HL-60/S4 treated with phorbol 12-myristate 13-acetate at 8.2 ng/mL for 4 days and 3 days (cell line): ENCODE measurements around the gene COMMD1.

ENCODE experiments used
- in situ Hi-C: fragments of 300-500 bp; cut with MboI; formaldehyde crosslinking; loops from 2 replicates; pipeline ENCODE4 v1.15.0; 2022; ENCODE audit warnings: low sequenced_read_pairs

COMMD1 gene

DNA sequence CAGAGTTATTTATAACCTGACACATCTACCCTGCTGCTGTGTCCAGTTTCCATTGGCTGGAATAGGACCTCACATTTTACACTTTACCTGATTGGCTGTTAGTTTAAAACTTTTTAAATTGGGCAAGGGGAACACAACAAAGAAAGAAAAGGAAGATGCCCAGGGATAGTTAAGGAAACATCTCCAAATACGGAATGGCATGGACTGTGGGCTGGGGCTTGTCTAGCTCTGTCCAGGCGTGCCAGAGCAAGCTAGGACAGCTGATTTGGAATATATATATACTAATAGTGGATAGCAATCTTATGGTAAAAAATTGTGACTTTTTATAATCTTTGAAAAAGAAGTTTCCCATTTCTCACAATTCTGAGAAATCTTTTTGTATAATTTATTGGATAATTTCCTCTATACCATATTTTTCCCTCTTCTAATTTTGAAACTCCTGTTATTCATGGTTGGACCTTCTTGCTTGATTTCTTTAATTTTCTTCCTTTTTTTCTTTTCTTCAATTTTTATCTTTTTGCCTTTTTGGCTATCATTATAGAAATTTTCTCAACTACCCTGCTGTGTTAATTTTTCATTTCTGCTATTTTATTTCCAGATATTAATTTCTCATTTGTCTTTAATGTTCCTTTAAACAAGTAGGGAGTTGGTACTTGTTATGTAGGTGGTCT, 55.9 kb downstream of the COMMD1 start:
- in situ Hi-C loops, result no loop called here

DNA sequence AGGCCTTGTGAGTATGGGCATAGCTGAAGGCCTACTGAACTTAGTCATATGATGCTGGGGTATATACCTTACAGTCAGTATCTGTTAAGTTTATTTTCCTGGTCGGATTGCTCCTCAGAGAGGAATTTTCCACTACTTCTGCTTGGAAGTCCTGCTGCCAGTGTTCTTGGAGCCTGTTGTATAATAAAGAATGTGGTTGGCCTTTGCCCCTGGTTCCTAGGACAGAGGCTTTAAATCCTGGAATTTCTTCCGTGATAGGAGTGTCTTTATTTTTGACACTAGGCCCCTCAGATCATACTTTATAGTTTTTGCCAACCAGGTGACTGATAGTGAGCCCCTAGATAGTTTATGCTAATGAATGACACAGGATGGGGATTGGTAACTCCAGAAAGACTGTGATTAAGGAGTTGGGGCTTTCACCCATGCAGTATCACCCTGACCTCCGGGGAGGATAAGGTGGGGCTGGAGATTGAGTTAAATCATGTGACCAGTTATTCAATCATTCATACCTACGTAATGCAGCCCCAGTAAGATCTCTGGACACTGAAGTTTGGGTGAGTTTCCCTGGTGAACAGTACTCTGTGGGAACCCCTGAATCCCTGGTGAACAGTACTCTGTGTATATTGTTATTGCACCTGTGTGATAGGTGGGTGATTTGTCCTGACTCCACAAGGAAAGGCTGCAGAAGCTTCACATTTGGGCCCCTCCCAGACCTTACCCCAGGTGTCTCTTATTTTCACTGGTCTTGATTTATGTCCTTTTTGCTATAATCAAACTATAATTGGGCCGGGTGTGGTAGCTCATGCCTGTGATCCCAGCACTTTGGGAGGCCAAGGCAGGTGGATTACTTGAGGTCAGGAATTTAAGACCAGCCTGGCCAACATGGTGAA, 56.9 kb downstream of the COMMD1 start:
- in situ Hi-C loops, result no loop called here

DNA sequence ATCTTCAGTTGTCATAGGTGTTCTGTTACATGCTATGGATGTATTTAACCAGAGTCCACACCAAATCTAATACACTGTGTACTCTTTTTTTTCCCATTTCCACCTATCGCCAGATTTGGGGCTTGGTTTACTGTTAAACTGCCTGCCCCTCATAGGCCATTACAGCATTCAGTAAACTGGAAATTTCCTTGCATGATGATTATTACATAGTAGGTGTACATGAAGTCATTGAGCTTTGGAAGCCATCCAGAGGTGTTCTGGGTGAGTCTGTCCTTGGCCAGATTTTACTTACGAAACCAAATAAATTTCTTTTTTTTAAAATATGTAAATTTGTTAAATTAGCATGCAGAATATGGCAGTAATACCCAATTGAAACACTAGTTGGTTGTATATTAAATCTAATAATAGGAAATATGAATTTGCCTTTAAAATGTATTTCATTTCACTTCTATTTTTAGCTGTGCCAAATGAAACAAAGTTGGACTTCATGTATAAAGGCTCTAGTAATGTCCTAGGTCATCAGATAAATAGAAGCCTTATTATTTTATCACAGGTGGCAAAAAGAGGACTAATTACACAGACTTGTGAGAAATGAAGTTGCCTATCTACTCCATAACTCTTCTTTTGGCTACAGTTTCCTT, 60.7 kb downstream of the COMMD1 start:
- in situ Hi-C loops, result no loop called here

DNA sequence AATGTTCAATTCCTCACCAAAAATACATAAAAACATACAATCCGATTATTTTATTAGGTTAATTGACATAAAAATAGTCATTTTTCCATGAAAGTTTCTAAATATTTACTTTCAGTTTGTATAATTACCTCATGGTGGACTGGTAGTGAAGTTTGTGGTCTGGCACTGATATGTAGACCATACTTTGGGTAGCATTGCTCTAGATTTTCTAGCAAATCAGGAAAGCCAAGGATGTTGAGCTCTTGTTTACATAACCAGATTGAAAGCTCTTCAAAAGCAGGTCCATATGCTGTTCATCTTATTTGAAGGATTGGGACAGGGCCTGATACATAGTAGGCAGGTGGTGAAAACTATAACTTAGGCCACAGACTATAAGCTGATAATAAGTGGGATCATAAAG, 61.8 kb downstream of the COMMD1 start:
- in situ Hi-C loops, result no loop called here

DNA sequence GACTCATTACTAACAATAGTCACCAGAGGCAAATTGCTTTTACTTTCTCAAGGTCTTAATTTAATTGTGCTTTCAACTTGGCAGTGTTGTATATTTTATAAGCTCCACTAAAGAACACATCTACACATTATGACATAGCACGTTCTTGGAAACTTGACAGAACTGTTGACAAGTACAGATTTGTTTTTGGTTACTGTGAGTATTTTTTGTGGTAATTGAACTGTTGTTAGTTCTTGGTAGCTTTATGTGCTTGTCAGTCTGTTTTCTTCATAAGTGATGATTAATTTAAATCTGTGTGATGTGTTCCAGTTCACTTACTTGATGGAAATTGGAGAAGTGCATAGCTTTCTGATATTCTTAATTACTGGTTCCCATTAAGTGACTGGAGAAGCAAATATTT, 63.9 kb downstream of the COMMD1 start:
- in situ Hi-C loops, result no loop called here

DNA sequence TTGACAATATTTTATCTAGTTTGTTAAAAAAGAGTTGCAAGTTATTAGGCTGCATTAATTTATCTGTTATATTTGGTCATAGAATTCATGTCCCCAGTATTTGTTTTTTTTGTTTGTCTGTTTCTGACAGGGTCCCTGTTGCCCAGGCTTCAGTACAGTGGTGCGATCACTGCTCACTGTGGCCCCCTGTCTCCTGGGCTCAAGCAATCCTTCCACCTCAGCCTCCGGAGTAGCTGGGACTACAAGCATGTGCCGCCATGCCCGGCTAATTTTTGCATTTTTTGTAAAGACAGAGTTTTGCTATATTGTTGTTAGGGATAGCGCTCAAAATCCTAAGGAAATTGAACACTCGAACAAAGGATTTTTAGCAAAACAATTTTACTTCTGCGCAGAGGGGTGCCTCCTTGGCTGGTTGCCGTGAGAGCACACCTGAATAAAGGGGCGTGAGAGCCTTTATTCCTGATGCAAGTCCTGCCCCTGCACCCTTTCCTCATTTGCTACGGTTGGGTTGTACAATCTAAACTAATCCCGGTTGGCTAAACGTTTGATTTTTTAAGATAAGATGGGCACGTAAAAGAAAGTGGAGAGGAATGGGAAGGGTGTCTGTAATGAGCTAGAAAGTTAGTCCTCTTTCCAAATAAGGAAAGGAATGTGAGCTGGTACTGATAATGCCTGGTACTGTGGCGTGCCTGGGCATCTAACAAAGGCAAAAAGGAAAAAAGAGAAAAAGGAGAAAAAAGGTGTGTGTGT, 65.5 kb downstream of the COMMD1 start:
- in situ Hi-C loops, result no loop called here

DNA sequence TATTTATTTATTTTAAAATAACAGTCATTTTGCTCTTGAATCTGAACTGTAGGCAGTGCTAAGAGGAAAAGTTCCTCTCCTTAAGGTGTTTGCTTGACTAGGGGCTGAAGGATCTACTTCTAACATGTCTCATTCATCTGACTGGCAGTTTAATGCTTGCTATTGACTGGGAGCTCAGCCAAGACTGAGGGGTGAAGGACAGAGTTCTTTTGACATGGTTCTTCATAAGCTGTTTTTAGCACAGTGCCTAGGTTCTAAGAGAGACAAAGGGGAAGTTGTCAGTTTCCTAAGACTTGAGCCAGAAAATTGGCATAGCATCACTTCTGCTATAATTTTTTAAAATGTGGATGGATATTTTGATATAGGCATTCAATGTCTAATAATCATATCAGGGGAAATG, 73.0 kb downstream of the COMMD1 start:
- in situ Hi-C loops, result no loop called here

DNA sequence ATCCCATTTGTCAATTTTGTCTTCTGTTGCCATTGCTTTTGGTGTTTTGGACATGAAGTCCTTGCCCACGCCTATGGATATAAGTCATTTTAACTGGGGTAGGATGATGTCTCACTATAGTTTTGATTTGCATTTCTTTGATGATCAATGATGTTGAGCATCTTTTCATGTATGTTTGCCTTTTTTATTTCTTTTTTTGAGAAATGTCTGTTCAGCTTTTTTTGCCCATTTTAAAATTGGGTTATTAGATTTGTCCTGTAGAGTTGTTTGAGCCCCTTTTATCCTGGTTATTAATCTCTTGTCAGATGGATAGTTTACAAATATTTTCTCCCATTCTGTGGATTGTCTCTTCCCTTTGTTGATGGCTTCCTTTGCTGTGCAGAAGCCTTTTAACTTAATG, 75.3 kb downstream of the COMMD1 start:
- in situ Hi-C loops, result no loop called here

DNA sequence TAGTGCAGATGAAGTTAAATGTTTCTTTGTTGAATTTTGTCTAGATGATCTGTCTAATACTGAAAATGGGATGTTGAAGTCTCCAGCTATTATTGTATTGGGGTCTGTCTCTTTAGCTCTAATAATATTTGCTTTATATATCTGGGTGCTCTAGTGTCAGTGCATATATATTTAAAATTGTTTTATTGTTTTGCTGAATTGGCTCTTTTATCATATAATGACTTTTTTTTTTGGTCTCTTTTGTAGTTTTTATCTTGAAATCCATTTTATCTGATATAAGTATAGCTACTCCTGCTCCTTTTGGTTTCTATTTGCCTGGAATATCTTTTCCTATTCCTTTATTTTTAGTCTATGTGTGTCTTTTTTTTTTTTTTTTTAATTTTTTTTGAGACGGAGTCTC, 79.2 kb downstream of the COMMD1 start:
- in situ Hi-C loops, result no loop called here

DNA sequence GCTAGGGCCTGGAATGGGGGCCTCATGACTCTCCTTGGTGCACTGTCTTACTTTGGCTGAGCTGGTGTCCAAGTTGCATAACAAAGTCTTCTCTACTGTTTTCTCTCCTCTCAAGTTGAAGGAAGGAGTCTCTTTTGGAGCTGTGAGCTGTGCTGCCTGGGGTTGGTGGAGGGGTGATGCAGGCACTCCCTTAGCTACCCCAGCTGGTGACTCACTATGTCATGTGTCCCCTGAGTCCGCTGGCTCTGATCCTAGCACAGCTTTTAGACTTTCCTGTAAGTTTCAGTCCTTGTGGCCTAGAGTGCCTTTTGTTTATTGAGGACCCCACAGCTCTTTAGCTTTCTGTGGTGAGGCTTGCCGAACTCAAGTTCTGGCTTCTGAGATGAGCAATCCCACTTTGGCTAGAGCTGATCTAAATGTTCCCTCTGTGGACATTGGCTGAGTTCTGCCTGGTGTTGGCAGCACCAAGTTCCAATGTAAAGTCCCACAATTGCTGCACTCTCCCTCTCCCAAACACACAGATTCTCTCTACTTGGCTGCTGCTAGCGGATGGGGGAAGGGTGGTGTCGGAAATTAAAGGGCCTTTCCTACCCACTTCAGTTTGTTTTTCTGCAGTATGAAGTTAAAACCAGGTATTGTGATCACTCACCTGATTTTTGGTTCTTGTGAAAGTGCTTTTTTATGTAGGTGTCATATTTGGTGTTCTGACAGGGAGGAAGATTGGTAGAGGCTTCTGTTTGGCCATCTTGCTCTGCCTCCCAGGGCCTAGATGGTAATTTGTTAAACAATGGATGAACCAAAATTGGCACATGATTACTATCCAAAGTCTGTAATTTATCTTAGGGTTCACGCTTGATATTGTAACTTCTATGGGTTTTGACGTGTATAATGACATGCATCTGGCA, 83.2 kb downstream of the COMMD1 start:
- in situ Hi-C loops, result no loop called here

DNA sequence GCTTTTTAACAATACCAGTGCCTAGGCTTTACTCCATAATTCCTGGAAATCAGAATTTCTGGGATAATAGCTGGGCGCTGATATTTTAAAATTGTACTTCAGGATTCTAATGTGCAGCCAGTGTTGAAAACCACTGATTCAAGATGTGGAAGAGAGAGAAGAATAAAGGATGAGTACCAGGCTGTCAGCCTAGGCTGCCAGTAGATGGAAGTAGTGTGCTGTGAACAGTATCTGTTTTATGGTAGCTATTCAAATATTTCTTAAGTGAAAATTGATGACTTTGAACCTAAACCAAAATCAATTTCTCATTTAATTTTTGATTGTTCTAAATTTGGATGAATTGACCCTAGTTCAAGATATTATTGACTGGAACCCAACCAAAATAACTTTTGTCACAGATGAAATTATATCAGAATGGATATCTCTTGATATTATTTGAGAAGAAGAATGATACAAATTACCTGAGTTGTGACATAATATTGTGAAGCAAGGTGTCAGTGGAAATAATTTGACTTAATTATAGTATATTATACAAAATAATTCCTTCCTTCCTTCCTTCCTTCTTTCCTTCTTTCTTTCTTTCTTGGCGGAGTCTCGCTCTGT, 88.0 kb downstream of the COMMD1 start:
- in situ Hi-C loops, result no loop called here

DNA sequence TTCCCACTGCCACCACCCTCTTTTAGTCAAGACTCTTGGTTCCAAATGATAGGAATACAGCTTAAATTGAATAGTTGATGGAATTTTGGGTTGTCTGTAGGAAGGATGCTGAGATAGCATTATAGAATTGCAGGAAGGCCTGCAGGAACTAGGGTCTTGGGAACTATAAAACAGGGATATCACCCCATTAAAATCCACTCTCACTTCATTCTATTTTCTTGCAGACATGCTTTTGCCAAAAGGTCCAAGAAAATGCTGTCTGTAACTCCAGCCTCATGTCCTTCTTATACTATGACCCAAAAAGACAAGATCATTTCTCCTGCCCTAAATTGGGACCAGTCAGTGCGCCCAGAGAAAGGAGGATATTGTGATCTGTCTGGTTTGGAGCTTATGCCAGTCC, 89.1 kb downstream of the COMMD1 start:
- in situ Hi-C loops, result no loop called here

DNA sequence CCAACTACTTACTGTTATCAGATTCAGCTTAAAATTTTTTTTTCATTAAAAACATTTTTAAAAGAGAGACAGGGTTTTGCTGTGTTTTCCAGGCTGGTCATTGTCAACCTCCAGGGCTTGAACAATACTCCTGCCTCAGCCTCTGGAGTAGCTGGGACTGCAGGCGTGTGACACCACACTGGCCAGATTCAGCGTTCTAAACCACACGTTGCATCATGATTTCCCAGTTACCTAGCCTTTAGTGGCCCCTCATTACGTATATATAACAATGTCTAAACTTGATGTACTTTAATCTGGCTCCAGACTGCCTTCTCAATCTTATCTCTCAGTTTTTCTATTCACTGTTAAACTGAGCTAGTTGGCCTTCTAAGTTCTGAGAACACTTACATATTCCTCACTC, 89.6 kb downstream of the COMMD1 start:
- in situ Hi-C loops, result no loop called here

DNA sequence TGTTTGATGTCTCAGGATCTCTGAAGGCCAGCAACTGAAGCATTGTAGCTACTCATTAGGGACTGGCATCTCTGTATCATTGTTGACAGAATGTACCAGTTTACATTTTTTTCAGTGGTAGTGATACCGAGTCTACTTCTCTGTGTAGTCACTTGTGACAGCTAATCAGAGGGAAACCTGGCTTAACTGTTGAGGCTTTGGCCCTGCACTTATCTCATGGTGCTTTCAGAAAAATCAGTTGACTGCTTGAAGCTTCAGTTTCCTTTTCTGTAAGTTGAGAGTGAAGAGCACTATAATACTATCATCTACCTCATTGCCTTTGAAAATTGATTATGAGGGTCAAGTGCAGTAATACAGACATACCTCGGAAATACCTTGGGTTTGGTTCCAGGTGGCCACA, 90.0 kb downstream of the COMMD1 start:
- in situ Hi-C loops, result no loop called here

DNA sequence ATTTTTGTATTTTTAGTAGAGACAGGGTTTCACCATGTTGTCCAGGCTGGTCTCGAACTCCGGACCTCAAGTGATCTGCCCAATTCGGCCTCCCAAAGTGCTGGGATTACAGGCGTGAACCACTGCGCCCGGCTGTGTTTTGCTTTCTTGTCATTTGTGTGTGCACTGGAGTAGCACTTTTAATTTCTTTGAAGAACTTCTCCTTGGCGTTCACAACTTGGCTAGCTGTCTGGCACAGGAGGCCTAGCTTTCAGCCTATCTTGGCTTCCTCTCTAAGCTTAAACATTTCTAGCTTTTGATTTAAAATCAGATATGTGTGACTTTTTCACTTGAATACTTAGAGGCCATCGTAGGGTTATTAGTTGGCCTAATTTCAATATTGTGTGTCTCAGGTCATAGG, 93.0 kb downstream of the COMMD1 start:
- in situ Hi-C loops, result no loop called here

DNA sequence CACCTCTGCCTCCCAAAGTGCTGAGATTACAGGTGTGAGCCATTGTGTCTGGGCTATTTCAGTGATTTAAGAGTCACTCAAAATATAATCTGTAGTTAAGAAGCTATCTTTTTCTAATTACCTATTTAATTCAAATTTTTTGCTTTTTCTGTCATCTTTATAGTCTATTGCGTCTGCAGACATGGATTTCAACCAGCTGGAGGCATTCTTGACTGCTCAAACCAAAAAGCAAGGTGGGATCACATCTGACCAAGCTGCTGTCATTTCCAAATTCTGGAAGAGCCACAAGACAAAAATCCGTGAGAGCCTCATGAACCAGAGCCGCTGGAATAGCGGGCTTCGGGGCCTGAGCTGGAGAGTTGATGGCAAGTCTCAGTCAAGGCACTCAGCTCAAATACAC, 95.1 kb downstream of the COMMD1 start:
- in situ Hi-C loops, result loop anchor here (10.0 kb wide), 1 partner anchor 414 kb away; no protein-coding TSS in a partner anchor

DNA sequence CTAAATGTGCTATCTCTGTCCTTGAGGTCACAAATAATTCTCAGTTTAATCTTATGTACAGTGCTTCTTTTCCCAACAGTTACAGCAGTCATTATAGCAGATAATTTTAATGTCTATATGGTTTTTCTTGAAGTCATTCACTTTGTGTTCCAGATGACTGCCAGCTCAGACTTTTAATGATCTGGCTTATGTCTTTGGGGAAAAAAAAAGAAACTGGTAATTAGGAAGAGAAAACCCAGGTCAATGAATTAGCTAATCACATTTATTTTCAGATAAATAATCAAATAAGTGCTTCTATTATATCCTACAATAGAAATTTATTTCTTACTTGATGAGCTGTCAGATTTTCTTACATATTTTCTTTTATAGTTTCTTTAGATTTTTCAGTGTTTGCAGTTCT, 96.0 kb downstream of the COMMD1 start:
- in situ Hi-C loops, result loop anchor here (10.0 kb wide), 1 partner anchor 413 kb away; no protein-coding TSS in a partner anchor

DNA sequence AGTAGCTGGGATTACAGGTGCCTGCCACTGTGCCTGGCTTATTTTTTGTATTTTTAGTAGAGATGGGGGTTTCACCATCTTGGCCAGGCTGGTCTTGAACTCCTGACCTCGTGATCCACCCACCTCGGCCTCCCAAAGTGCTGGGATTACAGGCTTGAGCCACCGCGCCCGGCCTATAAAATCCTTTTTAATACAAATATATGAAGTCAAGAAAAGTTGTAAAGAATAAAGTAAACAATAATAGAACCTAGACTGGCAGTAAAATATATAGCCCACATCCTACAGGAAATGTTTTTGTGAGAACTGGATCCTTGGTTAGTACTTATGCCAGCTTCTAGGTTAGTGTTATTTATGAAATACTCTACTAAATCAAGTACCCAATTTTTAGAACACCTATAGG, 99.0 kb downstream of the COMMD1 start:
- in situ Hi-C loops, result loop anchor here (10.0 kb wide), 1 partner anchor 410 kb away; no protein-coding TSS in a partner anchor

DNA sequence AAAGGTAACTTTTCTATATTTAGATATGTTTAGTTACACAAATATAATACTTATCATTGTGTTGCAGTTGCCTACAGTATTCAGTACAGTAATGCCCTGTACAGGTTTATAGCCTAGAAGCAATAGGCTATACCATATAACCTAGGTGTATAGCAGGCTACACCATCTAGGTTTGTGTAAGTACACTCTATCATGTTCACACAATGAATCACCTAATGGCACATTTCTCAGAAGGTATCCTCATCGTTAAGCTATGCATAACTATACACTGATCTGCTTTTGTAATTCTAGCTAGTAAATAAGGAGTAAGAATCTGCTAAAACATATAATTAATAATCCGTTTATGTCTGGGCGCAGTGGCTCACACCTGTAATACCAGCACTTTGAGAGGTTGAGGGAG, 102.1 kb downstream of the COMMD1 start:
- in situ Hi-C loops, result loop anchor here (10.0 kb wide), 1 partner anchor 407 kb away; no protein-coding TSS in a partner anchor
